ENCODE measurements around the gene NTRK1.

NTRK1 gene

DNA sequence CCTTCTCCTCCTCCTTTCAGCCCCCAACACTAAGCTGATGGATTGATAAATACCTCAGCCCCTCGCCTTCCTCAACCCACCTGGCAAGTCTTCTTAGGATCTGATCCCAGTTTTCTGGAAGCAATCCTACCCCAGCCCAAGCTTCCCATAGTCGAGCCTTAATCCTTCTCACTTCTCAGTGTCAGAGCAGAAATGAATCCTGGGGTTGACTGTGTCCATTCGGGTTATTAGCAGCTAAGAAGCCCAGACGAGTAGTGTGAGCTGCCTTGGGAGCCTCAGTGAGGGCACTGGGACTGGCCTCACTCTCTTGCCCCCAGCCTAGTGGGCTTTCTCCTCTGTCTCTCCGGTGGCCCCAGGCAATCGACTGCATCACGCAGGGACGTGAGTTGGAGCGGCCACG, 20.4 kb downstream of the NTRK1 start:
- no peak for DNase-seq (ENCODE audit: low spot score)

DNA sequence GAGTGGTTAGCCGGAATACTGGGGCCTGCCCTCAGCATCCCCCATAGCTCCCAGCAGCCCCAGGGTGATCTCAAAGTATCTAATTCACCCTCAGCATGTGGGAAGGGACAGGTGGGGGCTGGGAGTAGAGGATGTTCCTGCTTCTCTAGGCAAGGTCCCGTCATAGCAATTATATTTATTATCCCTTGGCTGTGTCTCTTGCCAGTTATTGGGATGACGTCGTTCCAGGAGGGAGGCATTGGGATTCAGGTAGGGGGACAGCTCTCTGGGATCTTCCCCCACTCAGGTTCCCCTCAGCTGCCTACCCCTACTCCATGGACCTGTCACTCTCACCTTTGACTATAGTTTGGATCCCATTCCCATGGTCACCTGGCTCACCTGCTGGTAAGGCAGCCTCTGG, 21.0 kb downstream of the NTRK1 start:
- no peak for DNase-seq (ENCODE audit: low spot score)

DNA sequence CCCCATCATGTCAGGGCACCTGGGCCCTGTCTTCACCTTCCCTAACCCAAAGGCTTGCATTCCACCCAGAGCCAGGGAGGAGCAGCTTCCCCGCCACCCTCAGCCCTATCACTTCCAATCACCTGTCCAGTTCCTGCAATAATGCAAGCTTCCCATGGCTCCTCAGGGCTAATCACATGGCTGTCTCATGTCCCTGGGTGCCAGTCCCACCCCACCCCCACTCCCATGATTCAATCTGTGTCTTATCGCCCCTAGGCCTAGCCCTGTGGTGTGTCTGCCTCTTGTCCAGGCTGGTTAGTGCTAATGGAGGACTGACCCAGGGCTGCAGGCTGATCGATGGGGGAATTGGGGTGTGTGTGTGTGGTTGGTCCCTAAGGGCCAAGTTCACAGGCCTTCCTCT, 21.9 kb downstream of the NTRK1 start:
- no peak for DNase-seq (ENCODE audit: low spot score)

DNA sequence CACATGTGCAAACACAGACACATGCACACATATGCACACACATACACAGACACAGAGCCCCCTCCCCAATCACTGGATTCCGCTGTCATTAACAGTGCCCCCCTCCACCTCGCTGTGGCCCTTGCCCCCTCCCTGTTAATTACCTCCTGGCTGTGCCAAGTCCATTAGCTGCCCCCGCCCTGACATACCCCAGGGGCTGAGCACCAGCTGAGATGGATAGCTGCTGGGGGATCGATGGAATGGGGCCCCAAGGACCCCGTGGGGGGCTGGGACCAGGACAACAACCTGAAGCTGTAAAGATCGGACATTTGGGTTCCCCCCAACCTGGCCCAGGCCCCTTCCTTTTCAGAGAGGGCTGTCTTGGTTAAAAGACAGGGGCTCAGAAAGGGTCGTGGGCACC, 23.3 kb downstream of the NTRK1 start:
- no peak for DNase-seq (ENCODE audit: low spot score)

DNA sequence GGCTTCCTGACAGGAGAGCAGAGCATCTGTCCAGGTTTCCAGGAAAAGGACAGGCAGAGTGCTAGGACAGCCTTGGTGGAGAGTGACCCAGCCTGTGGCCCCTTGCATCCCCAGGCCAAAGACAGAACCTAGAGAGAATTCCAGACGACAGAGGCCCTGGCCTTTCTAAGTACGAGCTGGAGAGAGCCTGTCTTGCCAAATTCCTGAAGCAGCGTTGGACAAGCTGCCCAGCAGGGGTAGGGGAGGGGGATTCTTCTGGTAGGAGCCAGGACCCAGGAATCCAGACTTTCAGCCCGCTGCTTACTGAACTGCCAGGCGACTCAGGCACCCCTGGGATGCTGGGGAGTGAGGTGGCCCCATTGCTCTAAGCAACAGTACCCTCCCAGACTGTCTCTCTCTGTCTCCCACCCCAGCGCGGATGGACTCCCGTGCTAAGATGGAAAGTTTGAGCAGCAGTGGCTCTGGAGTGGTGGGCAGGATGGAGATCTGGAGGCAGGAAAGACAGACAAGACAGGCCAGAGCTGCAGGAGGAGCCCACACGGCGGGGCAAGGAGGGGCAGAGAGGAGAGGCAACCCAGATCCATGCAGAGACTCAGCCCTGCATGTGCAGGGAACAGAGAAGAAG, 24.0 kb downstream of the NTRK1 start:
- no peak for DNase-seq (ENCODE audit: low spot score)

DNA sequence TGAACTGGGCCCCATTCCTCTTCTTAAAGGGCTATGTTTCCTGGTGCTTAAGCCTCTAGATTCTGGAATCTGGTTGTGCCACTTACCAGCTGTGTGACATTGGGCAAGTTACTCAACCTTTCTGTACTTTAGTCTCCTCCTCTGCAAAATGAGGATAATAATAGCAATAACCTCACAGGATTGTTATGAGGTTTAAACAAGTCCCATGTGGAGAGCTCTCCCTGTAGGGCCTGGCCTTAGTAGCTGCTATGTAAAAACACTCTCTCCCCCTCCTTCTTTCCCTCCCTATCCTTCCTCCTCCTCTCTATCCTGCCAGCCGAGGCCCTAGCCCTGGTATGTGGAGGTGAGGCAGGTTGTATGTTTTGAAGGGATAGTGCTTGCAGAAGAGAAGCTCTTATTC, 24.6 kb downstream of the NTRK1 start:
- no peak for DNase-seq (ENCODE audit: low spot score)

DNA sequence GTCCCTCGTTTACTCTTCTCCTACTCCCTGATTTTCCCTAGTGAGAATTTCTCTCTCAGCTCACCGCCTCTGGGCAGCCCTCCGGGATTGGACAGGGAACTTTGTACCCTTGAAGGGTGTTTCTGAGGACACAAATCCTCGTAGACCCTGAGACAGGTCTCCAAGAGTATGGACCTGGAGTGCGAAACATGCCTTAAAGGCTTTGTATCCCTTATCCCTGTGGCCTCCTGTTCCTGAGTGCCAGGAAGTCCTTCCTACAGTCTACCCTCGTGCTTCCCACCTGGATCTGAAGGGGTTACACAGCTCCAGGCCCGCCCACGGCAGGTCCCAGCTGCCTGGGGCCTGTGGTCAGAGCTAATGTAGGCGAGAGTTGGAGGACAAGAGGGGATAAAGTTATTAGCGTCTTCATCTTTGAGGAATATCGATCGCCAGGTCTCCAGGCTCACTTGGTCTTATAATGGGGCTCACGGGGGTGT, 25.3 kb downstream of the NTRK1 start:
- no peak for DNase-seq (ENCODE audit: low spot score)

DNA sequence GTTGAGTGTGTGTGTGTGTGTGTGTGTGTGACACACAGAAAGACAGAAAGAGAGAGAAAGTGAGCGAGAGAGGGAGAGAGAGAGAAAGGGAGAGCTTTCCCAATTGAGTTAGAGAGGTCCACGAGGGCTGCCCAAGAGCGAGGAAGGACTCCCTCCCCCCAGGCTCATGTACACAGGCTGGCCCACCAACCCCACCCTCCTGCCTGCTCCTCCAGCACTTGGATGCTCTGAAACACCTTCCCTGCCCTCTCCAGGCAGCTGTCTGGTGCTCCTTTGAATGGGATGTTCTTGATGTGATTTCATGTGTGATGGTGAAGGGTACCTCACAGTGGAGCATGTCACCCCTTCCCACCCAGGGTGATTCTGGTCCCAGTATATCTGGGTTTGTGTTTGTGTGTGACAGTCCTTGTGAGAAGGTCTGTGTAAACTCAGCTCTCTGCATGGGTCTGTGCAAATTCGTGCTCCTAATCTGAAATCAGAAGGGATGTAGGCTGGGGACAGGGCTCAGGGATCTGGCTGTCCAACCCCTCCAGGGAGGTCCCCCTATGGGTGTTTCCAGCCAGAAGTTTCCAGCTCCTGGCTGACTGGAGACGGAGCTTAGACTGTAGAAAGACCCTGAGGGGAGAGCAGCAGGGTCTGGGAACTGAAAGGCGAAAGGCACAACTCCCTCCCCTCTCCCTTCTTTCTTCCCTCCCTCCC, 26.1 kb downstream of the NTRK1 start:
- no peak for DNase-seq (ENCODE audit: low spot score)

DNA sequence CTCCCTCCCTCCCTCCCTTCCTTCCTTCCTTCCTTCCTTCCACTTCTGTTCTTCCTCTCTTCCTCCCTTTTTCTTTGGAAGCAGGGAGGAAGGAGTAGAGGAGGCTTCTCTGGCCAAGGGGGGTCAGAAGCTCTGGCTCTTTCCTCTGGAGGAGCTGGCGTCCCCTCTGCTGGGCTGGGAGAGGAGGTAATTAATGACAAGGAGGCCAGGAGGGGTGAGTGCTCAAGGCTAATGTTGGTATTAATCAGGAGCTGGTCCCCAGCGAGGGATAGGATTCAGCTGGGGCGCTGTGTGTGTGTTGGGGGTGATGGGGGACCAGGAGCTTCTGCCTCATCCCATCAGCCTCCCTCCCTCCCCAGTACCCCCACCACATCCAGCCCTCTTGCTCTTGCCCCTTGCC, 26.7 kb downstream of the NTRK1 start:
- no peak for DNase-seq (ENCODE audit: low spot score)

DNA sequence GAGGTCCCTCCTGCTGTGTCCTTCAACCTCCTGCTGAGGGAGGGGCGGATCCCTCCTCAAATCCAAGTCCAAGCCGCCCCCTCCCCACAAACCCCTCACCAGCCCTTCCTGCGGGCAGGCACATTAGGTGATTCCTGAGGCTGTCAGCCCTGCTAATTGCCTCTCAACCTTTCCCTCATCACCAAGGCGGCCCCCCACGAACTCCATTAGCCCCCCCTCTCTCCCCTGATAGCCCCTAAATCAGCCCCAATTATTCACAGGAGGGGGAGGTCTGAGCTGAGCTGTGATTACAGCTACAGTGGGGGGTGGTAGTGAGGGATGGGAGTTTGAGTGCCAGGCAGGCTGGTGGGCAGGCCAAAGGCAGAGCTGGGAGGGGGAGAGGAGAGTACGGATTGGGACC, 27.1 kb downstream of the NTRK1 start:
- no peak for DNase-seq (ENCODE audit: low spot score)

DNA sequence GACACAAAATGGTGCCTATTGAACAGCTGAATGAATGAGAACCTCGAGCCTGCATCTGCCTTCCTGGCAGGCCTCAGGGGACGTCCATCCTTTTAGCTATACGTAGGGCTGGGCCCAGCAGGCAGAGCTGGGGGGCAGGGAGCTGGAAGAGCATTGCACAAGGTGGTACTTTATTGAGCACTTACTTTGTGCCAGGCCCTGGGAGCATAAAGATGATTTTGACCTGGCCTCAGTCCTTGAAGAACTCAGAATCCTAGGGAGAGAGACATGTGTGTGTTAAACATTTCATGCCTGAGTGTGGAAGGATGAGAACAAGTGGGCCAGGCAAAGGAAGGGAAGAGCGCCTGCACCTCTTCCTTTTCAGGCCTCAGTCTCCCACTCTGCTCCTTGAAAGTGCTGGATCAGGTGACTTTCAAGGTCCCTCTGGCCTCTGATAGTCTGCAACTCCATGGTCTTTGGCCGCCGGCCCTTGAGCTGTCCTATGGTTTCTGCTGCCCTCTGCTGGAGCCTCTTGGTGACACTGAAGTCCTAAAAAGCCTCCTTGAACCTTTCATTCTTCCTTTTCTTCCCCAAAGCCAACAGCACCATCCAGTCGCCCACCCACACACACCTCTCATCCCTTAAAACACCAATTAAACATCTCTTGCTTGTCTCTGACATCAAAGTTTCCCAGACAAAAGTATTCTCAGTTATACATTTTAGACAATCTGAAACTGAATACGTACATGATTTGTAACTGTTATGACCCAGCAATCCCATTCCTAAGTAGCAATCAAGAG, 29.3 kb downstream of the NTRK1 start:
- peak; percentile 55 for DNase-seq (ENCODE audit: low spot score)

DNA sequence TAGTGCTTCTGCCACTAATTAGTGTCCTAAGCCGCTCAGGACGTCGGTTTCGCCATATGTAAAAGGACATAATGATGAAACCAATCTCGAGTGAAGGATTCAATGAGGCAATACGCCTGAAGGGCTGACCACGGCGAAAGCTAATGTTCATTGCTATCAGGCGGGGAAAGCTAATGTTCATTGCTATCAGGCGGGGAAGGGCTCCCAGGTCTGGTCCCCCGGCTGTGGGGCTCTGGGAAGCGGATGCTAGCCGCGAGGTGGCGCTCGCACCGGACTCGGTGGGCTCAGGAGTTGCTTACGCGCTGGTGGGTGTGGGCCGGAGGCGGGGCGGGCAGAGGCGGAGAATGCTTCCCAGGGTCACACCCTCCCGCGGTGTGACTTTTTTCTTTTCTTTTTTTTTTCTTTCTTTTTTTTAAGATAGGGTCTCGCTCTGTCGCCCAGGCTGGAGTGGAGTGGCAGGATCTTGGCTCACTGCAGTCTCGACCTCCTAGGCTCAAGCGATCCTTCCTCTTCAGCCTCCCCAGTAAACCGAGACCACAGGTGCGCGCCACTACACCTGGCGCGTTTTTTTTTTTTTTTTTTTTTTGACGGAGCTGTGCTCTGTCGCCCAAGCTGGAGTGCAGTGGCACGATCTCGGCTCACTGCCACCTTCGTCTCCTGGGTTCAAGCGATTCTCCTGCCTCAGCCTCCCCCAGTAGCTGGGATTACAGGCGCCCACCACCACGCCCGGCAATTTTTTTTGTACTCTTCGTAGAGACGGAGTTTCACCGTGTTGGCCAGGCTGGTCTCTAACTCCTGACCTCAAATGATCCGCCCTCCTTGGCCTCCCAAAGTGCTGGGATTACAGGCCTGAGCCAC, 31.8 kb downstream of the NTRK1 start:
- peak; percentile 86 for DNase-seq (ENCODE audit: low spot score)

DNA sequence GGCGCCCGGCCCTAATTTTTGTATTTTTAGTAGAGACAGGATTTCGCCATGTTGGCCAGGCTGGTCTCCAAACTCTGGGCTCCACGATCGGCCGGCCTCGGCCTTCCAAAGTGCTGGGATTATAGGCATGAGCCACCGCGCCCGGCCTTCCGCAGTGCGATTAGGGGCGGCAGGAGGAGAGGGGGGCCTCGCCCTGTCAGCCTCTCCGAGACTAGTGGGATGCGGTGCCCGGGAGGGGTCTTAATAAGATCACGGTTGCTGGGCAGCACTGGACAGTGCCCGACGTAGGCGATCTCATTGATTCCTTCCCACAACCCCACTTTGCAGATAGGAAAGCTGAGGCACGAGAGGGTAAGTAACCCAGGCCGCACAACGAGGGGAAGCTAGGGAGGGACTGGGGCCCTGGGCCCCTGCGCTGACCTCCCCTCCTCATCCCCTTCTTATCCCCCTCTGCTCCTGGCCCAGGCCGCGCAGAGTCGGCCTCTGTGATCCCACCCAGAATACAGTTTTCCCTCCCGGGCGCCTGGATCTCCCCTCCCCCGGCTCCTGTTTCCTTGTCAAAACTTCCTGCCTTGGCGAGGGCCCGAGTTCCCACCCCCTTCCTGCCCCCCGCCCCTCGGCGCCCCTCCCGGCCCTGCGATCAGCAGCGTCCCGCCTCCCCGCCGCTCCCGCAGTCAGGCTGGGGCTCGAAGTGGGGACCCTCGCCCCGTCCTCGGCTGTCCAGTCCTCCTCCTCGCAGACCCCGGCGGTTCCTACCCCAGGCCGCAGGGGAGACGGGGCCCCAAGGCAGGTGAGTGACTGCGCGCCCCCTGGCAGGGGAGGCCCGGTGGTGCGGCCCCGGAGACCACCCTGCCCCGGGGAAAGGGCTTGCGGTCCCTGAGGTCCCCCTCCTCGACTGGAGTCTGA, 32.6 kb downstream of the NTRK1 start, which contains the start of gene PEAR1:
Gene PEAR1, plus strand, starts transcription at position 671 of the 906 bp plus-strand sequence. CDS start 10,209 bp downstream, outside the sequence.
- DNase-seq (ENCODE audit: low spot score): no peak

DNA sequence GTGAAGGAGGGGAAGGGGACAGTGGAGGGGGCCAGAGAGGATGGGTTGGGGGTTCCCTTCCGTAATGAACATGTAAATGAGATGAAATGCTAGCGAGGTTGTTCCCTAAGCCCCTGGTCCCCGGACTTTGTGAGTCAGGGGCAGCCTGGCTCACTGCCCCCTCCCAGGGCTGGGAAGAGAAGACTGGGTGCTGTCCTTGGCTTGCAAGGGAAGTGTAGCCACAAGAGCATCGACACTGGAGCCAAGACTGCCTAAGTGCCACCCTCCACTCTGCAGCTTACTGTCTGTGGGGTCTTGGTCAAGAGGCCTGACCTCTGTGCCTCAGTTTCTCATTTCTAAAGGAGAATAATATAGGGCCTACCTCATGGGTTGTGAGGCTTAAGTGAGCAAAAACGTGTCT, 33.3 kb downstream of the NTRK1 start:
- DNase-seq (ENCODE audit: low spot score): no peak

DNA sequence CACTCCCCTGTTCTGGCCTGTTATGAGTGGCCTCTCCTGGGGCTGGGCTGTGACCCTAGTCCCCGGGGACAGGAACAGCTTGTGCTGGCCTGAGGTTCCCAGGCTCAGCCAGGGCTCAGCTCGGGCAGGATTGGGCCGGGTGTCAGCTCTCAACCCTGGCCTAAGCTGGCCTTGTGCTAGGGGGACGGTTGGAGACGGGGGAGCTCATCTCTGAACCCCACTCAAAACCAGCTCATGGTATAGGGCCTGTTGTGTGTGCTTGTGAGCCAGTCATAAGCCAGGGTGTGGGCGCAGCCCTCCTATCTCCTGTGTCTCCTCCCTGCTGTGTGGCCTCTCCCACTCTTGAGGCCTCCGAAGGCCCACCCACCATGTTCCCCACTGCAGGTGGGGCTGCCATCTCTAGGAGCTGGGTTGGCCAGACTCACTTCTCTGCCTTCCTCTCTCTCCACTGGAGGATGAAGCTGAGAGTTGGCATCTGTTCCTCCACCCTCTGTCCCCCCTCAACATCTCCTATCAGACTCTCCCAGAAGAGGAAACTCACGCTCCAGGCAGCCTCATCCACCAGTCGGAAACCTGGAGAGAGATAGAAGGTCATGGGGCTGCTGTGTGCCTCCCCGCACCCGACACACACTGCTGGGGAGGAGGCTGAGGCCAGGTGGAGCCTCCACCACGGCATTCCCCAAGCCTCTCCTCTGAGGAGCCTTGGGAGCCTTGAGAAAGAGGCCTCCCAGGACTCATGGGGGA, 34.2 kb downstream of the NTRK1 start:
- no peak for DNase-seq (ENCODE audit: low spot score)

DNA sequence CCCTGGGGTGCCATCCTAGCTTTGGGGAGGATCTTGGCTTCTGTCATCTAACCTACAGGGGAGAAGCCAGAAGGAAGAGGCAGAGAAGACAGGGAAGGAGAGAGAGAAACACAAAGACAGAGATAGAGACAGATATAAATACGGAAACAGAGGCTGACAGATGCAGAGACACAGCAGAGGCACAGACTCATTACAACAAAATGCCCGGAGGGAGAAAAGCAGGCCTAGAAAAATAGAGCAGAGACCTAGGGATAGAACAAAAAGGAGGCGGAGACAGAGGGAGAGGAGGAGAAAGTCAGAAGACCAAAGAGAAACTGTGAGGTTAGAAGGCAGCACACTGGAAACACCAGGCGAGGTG, 34.8 kb downstream of the NTRK1 start:
- DNase-seq (ENCODE audit: low spot score): no peak

DNA sequence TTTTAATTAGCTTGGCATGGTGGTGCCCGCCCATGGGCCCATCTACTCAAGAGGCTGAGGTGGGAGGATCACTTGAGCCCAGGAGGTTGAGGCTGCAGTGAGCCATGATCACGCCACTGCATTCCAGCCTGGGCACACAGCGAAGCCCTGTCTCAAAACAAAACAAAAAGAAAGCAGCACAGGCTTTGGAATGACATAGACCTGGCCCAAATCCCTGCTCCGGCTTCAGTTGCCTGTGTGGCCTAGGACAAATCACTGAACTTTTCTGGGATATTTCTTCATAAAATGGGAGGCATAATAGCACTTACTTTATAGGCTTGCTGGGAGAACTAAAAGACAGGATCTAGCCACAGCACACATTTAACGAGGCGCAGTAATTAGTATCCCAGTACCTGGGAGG, 35.3 kb downstream of the NTRK1 start:
- no peak for DNase-seq (ENCODE audit: low spot score)

DNA sequence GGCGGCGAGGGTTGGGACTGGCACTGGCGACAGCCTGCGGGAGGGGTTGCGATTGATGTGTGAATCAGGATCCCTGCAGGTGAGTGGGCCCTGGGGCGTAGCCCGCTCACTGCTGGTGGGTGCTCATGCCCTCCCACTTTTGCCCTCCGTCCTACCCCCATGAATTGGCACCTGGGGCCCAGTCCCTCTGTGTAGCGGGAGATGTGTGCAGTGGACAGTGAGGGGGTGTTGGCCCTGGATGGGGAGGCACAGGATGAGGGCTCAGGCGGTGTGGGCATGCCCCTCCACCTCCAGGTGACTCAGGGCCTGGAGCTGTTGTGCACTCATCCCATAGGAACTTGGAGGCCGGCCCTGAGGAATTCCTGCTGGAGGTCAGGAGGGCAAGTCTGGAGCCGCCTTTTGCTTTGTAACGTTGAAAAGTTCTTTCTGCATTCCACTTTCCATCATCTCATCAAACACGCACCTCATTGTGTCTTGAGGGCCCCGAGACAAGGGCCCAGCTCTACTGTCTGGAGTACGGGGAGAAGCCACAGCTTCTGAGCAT, 35.9 kb downstream of the NTRK1 start:
- no peak for DNase-seq (ENCODE audit: low spot score)

DNA sequence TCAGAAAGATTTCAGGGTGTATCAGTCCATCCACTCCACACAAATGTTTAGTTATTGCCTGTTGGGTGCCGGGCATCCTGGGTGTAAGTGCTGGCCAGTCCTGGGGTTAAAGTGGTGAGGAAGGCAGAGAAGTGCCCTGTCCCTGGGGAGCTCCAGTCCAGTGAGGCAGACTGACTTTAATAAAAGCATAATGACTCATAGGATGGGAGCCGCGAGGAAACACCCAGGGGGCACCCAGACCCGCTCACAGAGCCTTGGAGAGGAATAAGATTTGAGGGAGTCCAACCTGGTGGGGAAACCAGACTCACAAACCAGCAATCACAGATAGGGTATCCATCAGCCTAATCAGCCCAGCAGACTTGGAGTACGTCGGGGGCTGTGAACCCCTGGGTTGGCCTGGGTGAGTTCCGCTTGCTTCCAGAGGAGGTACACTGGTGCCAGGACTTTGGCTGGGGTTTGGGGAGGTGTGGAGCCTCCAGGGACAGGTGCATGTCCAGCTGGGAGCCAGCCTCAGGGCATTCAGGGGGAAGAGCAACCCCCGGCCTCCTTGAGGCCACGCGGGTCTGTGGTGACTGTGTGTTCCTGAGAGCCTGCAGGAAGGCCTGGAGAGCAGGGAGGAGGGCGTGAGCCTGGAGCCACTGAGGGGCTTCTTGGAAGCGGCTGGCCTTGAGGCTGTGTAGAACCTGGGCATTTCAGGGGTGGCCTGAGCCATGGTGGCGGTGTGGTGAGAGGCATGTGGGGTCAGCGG, 36.6 kb downstream of the NTRK1 start:
- DNase-seq (ENCODE audit: low spot score): no peak

All from germinal center (tissue), 1 donor.